ENCODE results near the gene FLVCR2. TPM values are rescaled to one million over a fixed set of nuclear protein-coding genes. Genes with fewer than 3 reads are reported as not detected.
"Not testable (repeated sequence)": the region's sequence is repeated elsewhere in the genome, so short reads cannot be mapped to it uniquely, and the experiment has no call there.

FLVCR2 gene
- total RNA-seq, 1 donor from 2014 or later: 9.5 TPM

GRCh38 chr14:75660630-75661498 lies 82.4 kb downstream of the FLVCR2 start, which contains the start of the genes ERG28 and TTLL5:
Gene ERG28, minus strand, starts transcription at chr14:75660876. Its CDS starts 3,374 bp downstream, at chr14:75657502.
Gene TTLL5, plus strand, starts transcription at chr14:75661246. Its CDS starts 1,904 bp downstream, at chr14:75663150.
- peak; percentile 98 for DNase-seq (ENCODE audit: low spot score)

GRCh38 chr14:75661499-75661814 lies 83.0 kb downstream of the FLVCR2 start:
- no peak for DNase-seq (ENCODE audit: low spot score)

GRCh38 chr14:75662966-75663365 lies 84.5 kb downstream of the FLVCR2 start:
- DNase-seq (ENCODE audit: low spot score): no peak

- DNase-seq (ENCODE audit: low spot score): no peak
These were observed 88.8 kb downstream of the FLVCR2 start for GRCh38 chr14:75667099-75667765.

- no peak for DNase-seq (ENCODE audit: low spot score)
These were observed 94.3 kb downstream of the FLVCR2 start for GRCh38 chr14:75672605-75673192.

GRCh38 chr14:75673345-75674035 lies 95.1 kb downstream of the FLVCR2 start:
- DNase-seq (ENCODE audit: low spot score): no peak

GRCh38 chr14:75675265-75675960 lies 97.0 kb downstream of the FLVCR2 start:
- no peak for DNase-seq (ENCODE audit: low spot score)

- no peak for DNase-seq (ENCODE audit: low spot score)
These were observed 107.5 kb downstream of the FLVCR2 start for GRCh38 chr14:75685910-75686309.

GRCh38 chr14:75689012-75689411 lies 110.6 kb downstream of the FLVCR2 start:
- no peak for DNase-seq (ENCODE audit: low spot score)

GRCh38 chr14:75690010-75690409 lies 111.6 kb downstream of the FLVCR2 start:
- no peak for DNase-seq (ENCODE audit: low spot score)

- DNase-seq (ENCODE audit: low spot score): not testable (repeated sequence)
These were observed 116.6 kb downstream of the FLVCR2 start for GRCh38 chr14:75695025-75695424.

- no peak for DNase-seq (ENCODE audit: low spot score)
These were observed 119.0 kb downstream of the FLVCR2 start for GRCh38 chr14:75697386-75697785.

Other genes with a start within 250 kb of the FLVCR2 start
- gene JDP2, start 150.6 kb upstream of the FLVCR2 start, total RNA-seq: 113 TPM
- 8.1 TPM for gene BATF, start 56.2 kb upstream of the FLVCR2 start, total RNA-seq
- gene ERG28, start 82.3 kb downstream of the FLVCR2 start, total RNA-seq: 6.2 TPM
- gene TTLL5, start 82.6 kb downstream of the FLVCR2 start, total RNA-seq: 17.3 TPM